ENCODE data around the gene ISG15.
"Not testable (repeated sequence)": the region's sequence is repeated elsewhere in the genome, so short reads cannot be mapped to it uniquely, and the experiment has no call there.

The ISG15 gene

GRCh38 chr1:1030867-1031658 lies 17.8 kb downstream of the ISG15 start:
- DNase-seq (ENCODE audit: low spot score): not testable (repeated sequence)

GRCh38 chr1:1031659-1032235 lies 18.4 kb downstream of the ISG15 start:
- DNase-seq (ENCODE audit: low spot score): no peak

- DNase-seq (ENCODE audit: low spot score): no peak
Observed at GRCh38 chr1:1032424-1032823, 19.1 kb downstream of the ISG15 start.

- peak; percentile 99 for DNase-seq (ENCODE audit: low spot score)
Observed at GRCh38 chr1:1033009-1033587, 19.8 kb downstream of the ISG15 start.

- DNase-seq (ENCODE audit: low spot score): no peak
Observed at GRCh38 chr1:1033731-1034438, 20.6 kb downstream of the ISG15 start.

GRCh38 chr1:1034439-1034781 lies 21.1 kb downstream of the ISG15 start:
- no peak for DNase-seq (ENCODE audit: low spot score)

GRCh38 chr1:1035291-1035943 lies 22.1 kb downstream of the ISG15 start:
- no peak for DNase-seq (ENCODE audit: low spot score)

GRCh38 chr1:1037366-1038327 lies 24.4 kb downstream of the ISG15 start:
- no peak for DNase-seq (ENCODE audit: low spot score)

- no peak for DNase-seq (ENCODE audit: low spot score)
Observed at GRCh38 chr1:1038694-1039093, 25.4 kb downstream of the ISG15 start.

- DNase-seq (ENCODE audit: low spot score): no peak
Observed at GRCh38 chr1:1039145-1039910, 26.0 kb downstream of the ISG15 start.

- peak; percentile 92 for DNase-seq (ENCODE audit: low spot score)
Observed at GRCh38 chr1:1040004-1040991, 27.0 kb downstream of the ISG15 start.

GRCh38 chr1:1041092-1041523 lies 27.8 kb downstream of the ISG15 start:
- DNase-seq (ENCODE audit: low spot score): no peak

GRCh38 chr1:1041873-1042272 lies 28.6 kb downstream of the ISG15 start:
- no peak for DNase-seq (ENCODE audit: low spot score)

- DNase-seq (ENCODE audit: low spot score): no peak
Observed at GRCh38 chr1:1042835-1043234, 29.5 kb downstream of the ISG15 start.

GRCh38 chr1:1043411-1043810 lies 30.1 kb downstream of the ISG15 start:
- no peak for DNase-seq (ENCODE audit: low spot score)

GRCh38 chr1:1043921-1044320 lies 30.6 kb downstream of the ISG15 start:
- DNase-seq (ENCODE audit: low spot score): no peak

- no peak for DNase-seq (ENCODE audit: low spot score)
Observed at GRCh38 chr1:1044455-1045078, 31.3 kb downstream of the ISG15 start.

- no peak for DNase-seq (ENCODE audit: low spot score)
Observed at GRCh38 chr1:1045129-1045528, 31.8 kb downstream of the ISG15 start.

GRCh38 chr1:1046243-1046642 lies 32.9 kb downstream of the ISG15 start:
- DNase-seq (ENCODE audit: low spot score): no peak

All from NAMALWA (cell line).